PC-3 (cell line): ENCODE measurements around the gene FSIP1.

ENCODE experiments used
- CTCF ChIP-seq: fragments of 300-600 bp; sonication (generic); conservative IDR thresholded peaks from 2 replicates; pipeline ENCODE4 v1.5.1; 2017; ENCODE audit warnings: antibody characterized with exemption, low read depth, mild to moderate bottlenecking, low read length
- EZH2 ChIP-seq: fragments of 300-600 bp; sonication (generic); IDR thresholded peaks from one replicate; pipeline ENCODE4 v1.6.1; 2017; ENCODE audit warnings: antibody characterized with exemption, mild to moderate bottlenecking, low read length; ENCODE audit not compliant: unreplicated experiment
- EZH2phosphoT487 ChIP-seq: fragments of 300-600 bp; sonication (generic); IDR thresholded peaks from 2 replicates; pipeline ENCODE4 v1.6.1; 2018; ENCODE audit warnings: mild to moderate bottlenecking, antibody characterized with exemption, low read length, borderline replicate concordance

- peak; percentile 58 for TF ChIP-seq CTCF
- no peak for TF ChIP-seq EZH2
- no peak for TF ChIP-seq EZH2phosphoT487
These were observed 180.5 kb downstream of the FSIP1 start for GRCh38 chr15:39602143-39602542.
